Activated CD4-positive, CD25-positive, alpha-beta regulatory T cell treated with anti-CD3 and anti-CD28 coated beads, Interleukin-2, amount 50 U/mL, for 24 hours (primary cell): ENCODE data around the gene CEP68.
A peak's percentile ranks its signal among the peaks of the same experiment; 100 is the strongest.
"Not testable (repeated sequence)": the region's sequence is repeated elsewhere in the genome, so short reads cannot be mapped to it uniquely, and the experiment has no call there.

Source experiments
- ATAC-seq, 2 donors: fragments of 150-1000 bp; cut with Tn5 transposase; one replicate each; pipeline ENCODE4 v1.10.0; 2021; ENCODE audit warnings: mild to moderate bottlenecking in 1 of 2, moderate library complexity in 1 of 2

Gene CEP68, protein sequence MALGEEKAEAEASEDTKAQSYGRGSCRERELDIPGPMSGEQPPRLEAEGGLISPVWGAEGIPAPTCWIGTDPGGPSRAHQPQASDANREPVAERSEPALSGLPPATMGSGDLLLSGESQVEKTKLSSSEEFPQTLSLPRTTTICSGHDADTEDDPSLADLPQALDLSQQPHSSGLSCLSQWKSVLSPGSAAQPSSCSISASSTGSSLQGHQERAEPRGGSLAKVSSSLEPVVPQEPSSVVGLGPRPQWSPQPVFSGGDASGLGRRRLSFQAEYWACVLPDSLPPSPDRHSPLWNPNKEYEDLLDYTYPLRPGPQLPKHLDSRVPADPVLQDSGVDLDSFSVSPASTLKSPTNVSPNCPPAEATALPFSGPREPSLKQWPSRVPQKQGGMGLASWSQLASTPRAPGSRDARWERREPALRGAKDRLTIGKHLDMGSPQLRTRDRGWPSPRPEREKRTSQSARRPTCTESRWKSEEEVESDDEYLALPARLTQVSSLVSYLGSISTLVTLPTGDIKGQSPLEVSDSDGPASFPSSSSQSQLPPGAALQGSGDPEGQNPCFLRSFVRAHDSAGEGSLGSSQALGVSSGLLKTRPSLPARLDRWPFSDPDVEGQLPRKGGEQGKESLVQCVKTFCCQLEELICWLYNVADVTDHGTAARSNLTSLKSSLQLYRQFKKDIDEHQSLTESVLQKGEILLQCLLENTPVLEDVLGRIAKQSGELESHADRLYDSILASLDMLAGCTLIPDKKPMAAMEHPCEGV

DNA sequence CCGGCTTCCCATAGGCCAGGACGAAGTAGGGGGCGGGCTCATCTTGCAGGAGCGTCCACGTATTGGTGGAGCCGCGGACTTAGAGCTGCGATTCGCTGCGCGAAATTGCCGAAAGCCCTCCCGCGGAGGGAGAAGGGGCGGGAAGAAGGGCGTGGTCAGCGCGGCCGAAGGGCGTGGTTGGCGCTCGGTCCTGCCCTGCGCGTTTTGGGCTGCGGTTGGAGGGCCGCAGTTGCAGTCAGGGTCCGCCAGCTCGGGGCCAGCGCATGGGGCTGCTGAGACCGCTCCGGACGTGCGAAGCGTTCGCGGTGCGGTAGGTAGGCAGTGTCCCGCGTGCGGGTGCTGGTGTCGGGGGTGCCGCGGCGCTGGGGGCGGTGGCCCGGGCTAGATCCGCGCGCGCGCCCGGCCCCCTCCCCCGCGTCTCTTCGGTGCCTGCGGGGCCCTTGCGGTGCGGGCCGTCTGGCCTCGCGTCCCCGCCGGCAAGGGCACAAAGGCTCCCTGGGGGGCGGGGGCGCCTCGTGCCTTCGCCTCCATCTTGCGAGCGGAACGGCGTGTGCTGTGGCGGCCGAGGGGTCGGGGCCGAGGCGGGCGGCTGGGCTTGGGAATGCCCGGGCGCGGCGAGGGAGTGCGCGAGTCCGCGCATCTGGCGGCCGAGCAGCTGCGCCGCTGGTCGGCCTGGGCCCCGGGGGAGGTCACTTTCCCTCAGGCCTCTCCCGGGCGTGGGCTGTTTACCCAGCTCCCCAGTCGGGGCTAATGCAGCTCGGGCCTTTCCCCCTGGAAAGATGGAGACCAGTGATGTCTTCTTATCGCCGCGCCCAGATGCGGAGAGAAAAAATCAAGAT, at the start of gene CEP68:
Gene CEP68 (plus strand): TSS at position 202 of the 839 bp plus-strand sequence. CDS start 13,029 bp downstream, outside the sequence.
- ATAC-seq: peak; percentile 92 to 93

DNA sequence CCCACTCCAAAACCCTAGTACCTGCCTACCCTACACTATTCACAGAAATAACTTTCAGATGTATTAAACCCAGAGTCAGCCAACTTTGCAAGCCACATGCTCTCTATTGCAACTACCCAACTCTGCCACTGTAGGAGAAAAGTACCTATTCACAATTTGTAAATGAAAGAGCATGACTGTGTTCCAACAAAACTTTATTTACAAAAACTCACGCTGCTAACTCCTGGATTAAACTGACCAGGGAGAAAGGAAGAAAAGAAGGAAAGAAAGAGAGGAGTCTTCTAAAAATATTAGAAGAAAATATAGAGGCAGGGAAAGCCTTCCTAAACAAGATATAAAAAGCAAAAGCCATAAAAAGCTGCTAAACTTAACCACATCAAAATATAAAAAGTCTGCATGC, 42.4 kb upstream of the CEP68 start:
- no peak for ATAC-seq

DNA sequence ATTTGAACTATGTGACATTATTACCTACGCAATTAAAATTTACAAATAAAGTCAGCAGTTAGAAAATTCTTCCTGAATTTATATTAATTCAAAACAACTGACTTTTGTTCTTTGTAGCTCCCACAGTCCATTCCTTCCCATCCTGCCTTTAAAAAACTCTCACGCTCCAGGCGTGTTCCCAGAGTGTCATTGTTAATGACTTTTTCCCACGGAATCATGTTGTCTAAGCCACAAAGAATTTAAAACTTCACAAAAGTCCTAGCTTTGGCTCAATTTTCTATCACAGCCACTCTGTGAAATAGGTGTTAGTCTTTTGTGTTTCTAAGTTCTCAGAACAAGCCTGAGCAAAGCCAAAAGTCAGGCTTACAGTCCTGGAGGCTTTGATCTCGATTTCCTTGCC, 40.5 kb upstream of the CEP68 start:
- ATAC-seq: no peak

DNA sequence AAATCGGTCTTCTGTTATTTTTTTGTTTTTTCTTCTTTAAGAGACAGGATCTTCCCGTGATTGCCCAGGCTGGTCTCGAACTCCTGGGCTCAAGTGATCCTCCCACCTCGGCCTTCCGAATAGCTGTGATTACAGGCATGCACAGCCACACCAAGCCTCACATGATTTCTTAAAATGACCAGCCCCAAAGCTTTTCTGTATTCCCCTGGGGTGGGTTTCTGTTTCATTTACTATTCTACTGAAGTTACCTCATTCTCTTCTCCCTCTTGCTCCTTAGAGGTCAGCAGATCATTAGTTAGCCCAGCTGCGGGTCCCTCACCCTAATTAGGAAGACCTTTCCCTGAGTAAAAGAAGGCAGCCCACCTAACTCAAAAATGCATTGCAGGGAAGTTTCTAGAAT, 39.4 kb upstream of the CEP68 start:
- no peak for ATAC-seq

DNA sequence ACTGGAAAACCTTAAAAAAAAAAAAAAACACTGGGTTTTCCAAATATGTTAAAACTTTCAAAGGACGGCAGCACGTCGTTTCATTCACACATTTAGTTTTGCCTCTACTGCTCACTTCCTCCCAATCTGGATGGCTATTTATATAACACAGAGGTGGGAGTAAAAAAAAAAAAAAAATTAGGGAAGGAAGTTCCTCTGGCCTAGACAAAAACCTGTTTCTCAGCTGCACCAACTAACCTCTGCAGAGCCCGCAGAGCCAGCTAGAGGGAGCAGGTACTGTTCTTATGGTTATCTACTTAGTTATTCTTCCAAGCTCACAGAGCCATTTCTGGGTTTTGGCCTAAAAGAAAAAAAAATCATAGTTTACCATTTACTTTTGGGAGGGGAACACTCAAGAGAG, 38.9 kb upstream of the CEP68 start:
- no peak for ATAC-seq

DNA sequence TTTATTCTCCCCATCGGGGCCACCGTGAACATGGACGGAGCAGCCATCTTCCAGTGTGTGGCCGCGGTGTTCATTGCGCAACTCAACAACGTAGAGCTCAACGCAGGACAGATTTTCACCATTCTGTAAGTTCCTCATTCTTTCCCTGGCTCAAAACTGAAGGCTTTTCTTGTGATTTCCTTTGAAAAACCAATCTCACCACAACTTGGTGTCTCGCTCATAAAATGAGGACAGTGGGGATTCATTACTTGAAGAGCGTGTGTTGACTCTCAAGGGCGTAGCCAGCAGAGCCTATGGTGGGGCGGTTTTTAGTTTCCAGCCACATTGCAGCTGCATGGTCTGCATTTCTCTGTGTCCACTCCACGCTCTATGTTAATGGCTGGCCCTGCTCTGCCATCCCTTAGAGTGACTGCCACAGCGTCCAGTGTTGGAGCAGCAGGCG, 38.1 kb upstream of the CEP68 start:
- ATAC-seq: no peak

DNA sequence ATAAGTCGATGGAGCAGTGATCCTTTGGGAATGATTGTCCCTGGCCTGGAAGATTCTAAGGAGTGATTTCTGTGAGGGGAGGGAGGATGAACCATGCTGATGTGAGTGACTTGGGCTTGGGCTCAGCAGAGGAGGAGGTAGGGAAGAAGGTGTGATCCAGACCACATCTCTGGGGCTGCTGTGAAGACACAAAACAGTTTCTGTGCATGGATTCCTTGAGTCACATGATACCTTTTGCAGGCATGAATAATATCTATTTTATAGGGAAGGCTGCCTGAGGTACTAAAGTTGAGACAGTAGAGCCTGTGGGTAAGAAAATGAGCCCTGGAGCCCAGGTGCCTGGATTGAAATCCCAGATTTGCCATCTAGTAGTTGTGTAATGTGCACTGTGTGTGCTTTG, 37.2 kb upstream of the CEP68 start:
- no peak for ATAC-seq

DNA sequence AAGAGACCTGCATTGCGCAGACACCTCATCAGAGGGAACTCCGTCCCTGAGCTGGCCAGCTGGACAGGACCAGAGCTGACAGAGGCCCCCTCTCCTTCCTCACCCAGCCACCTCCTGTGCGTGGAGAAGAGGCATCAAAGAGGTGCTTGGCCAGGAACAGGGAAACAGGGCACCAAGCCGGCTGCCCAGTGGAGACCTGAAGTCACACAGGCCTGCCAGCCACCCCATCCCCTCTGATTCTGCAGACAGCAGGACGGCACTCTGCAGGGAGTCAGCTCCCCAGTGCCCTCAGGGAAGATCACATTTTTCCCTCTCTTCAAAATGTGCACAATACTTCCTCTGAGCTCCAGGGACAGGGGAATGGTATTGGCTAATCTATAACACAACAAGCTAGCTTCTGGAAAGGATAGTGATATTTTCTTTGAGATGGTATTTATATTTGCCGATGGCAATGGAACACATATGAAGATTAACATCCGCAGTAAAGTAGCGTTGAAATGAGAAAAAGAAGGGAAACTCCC, 36.5 kb upstream of the CEP68 start:
- ATAC-seq: no peak

DNA sequence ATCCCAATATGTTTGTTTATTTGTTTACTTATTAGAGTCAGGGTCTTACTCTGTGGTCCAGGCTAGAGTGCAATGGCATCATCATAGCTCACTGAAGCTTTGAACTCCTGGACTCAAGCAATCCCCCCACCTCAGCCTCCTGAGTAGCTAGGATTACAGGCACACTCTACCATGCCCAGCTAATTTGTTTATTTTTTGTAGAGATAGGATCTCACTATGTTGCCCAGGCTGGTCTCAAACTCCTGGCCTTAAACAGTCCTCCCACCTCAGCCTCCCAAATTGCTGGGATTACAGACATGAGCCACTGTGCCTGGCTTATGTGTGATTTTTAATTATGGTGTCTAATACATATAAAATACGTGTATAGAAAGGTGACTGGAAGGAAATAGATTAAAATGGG, 36.0 kb upstream of the CEP68 start:
- ATAC-seq: not testable (repeated sequence)

DNA sequence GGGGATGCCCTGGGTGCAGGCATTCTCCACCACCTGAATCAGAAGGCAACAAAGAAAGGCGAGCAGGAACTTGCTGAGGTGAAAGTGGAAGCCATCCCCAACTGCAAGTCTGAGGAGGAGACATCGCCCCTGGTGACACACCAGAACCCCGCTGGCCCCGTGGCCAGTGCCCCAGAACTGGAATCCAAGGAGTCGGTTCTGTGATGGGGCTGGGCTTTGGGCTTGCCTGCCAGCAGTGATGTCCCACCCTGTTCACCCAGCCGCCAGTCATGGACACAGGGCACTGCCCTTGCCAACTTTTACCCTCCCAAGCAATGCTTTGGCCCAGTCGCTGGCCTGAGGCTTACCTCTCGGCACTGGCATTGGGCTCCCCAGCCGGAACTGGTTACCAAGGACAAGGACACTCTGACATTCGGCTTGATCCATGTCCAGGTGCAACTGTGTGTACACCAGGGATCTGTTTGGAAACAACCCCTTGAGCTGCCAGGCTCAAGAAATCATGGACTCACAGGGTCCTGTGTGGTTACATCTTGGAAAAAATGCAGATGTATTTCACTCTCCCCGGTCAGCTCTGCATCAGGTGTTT, 35.2 kb upstream of the CEP68 start:
- no peak for ATAC-seq

DNA sequence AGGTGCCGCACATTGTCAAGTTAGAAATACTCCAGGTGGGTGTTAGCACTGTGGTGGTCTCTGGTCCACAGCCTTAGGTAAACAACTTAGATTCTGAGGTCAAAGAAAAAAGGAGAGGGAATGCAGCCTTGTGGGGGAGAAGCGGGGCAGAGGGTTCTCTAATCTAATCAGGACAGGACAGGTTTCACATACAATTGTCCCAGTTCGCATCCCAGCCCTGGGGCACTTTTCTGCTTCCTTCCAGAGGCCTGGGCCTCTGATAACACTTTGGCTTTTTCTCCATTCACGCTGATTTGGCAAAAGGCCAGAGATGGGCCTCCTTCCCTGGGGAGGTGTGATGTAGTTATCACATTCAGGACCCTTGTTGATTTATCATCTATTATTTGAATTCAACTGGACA, 34.5 kb upstream of the CEP68 start:
- no peak for ATAC-seq

DNA sequence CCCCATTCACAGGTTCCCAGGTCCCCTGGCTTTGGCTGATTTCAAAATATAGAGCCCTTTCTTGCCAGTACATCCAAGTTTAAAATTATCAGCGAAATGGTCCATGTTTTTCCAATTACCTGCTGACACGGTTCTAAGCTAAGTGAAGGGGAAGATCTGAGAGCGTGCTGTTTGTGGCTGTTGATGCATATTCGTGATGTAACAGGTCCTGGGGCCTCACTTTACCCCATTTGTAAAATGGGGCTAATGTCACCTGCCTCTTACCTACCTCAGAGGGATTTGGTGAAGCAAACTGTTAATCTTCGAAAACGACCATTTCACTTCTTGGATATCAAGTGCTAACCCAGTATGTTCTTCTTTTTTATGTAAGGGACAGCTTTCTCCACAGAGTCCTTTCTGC, 34.0 kb upstream of the CEP68 start:
- ATAC-seq: no peak

DNA sequence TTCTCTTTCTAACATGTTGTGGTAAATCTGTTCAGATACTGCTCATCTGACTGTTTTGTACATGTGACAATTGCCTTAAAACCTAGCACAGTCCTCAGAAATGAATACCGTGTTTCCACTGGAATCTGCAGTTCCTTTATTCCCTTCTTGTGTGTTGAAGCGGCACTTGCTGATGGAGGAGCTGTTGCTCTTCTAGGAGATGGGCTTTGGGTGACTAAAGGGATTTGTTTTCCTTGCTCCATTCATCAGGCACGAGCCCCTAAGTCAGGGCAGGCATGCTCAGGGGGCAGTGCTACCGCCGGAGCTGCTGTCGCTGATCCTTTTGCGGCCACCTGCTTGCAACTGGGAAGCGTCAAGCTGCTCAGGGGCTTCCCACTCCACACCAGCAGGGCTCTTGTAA, 32.5 kb upstream of the CEP68 start:
- ATAC-seq: no peak

DNA sequence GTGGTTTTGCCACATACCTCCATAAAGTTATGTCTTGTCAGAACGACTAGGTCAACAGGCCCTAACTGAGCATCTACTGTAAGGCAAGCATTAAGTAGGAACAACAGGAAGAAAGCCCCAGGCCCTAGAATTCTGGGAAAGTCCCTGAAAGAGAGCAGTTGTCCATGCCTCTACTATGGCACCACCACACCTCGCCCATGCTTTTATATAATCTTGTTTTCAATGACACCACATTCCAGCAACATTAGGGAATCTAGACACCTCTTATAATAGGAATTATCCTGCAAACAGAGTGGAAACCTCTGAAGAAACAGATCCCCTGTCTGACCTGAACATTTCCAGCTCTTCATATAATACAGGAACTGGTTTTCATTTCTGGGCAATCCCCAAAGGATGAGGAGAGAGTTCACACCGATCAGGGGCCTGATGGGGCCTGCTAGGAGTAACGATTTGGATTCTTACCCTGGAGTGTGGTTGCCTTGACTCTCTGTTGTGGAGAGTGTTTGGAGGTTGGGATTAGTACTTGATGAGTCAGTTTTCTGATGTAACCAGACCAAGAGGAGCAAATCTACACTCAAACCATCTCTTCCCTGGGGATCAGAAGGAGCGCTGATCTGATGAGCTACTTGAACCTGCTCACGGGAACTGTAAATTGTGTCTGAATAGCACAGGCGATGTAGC, 31.9 kb upstream of the CEP68 start:
- ATAC-seq: no peak

DNA sequence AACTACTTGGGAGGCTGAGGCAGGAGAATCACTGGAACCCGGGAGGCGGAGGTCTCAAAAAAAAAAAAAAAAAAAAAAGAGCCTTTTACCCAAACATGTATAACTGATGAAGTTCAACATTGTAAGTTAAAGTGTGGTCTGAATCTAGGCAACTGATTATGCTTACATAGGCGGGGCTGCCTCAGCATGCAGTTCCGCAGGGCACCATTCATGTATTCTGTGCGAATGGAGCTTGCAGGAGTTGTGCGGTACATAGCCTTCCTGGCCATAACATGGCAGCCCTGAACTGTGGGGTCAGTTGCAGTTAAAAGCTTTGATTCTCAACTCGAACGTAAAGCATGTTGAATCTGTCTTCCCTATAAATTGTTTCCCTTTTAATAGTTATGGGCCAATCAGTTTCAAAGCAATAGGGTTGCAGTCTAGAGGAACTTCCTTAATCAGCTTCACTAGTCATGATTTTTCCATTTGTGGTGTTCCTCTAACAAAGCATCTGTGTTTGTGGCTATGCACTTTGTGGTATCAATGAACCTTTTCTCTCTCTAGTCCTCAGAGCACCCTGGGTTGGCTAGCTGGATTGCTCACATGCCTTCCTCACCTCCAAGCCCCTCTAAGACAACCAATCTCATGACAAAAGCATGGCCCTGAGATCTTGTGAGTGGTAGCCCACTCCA, 30.6 kb upstream of the CEP68 start:
- ATAC-seq: no peak

DNA sequence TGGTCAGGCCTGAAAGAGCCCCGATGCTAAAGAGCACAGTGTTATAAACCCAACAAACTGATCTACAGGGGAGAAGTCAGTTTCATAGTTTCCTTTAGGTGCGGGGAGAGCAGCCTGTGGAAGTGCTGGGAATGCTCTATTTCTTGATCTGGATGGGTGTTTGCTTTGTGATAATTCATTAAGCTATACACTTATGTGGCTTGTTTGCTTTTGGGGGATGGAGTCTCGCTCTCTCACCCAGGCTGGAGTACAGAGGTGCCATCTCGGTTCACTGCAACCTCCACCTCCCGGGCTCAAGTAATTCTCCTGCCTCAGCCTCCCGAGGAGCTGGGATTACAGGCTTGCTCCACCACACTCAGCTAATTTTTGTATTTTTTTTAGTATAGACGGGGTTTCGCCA, 30.1 kb upstream of the CEP68 start:
- ATAC-seq: no peak

DNA sequence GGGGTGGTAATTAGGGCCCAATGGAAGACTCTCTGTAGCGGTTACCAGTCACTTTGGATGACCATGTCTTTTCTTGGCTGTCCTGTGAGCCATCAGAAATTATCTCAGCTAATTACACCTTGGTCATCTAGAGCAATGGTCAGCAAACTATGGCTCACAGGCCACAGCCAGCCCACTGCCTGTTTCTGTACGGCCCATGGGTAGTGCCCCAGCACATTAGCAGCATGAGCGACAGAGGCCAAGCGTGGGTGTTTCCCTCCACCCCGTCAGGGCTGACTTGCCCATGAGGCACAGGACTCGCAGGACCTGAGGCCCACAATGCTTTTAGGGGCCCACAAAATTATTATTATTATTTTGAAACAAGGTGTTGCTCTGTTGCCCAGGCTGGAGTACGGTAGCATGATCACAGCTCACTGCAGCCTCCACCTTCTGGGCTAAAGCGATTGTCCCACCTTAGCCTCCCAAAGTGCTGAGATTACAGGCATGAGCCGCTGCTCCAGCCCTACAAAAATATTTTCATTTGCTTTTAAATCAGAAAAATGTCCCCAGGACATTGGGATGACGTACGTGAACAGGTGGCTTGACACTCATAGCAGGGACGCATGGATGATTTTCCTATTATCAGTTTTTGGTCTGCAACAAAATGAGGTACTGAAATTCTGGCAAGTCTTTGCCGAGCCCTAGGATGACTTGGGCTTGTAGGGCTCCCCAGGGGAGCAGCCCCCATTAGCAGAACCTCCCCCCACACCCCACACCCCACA, 29.3 kb upstream of the CEP68 start:
- peak in 1 of 2 donors; percentile 8 for ATAC-seq

DNA sequence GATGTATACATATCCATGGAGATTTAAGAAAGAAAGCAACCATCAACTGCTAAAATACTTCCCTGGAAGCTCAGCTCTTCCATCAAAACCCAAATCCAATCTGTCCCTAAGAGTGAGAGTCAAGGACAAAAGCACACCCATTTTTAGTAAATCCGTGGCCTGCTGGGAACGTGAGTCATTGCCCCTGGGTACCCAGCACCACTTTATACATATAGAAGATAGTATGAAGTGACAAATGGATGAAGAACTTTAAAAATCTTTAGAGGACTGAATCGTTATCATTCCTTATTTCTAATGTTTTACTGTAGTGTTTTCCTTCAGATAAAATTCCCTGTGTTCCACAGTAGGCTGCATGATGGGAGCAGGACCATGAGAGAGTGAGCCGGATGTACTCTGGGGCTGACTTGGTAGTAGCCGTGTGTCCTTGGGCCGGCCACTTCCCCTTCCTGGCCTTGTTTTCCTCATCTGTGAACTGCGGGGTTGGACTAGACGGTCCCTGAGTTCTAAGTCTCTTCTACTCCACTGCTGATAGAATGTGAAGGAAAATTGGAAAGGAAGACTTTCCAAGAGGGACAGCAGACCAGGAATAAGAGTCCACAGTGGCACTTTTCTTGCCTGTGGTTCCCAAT, 28.5 kb upstream of the CEP68 start:
- no peak for ATAC-seq

DNA sequence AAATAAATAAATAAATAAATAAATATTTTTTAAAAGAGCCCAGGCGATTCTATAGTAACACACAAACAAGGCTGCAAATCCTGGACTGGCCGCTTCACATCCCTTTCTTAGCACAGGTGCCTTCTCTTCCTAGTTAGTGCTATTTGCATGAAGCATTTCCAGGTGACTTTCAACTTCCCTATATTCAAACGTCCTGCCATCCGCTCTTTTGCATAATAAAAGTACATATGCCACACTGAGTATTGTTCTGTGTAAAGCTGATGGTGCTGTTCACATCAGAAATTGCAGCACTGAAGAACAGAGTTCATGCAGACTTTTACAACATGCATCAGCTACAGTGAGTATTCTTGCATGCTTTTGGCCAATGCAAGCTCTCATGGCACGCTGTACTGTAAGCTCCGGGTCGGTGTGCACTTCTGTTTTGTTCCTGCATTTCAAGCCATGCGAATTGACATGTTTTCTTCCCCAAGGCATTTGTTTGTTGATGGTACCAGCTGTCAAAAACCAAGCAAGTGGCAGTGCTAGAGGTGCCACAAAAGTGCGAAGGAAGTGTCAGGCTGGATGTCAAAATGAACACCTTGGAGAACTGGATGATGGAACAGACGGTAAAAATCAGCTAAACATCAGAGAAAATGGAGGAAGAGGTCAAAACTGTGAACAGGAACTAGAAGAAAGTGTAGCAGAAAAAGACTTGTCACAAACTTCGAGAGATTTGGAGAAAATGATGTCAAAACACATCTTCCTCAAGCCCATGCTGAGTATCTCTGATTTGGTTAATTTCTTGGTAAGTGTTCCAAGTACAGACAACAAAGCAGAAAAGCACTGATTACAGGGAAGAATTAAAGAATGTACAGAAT, 25.5 kb upstream of the CEP68 start:
- no peak for ATAC-seq
